Measurements from ENCODE around the gene SGTA.

The SGTA gene

DNA sequence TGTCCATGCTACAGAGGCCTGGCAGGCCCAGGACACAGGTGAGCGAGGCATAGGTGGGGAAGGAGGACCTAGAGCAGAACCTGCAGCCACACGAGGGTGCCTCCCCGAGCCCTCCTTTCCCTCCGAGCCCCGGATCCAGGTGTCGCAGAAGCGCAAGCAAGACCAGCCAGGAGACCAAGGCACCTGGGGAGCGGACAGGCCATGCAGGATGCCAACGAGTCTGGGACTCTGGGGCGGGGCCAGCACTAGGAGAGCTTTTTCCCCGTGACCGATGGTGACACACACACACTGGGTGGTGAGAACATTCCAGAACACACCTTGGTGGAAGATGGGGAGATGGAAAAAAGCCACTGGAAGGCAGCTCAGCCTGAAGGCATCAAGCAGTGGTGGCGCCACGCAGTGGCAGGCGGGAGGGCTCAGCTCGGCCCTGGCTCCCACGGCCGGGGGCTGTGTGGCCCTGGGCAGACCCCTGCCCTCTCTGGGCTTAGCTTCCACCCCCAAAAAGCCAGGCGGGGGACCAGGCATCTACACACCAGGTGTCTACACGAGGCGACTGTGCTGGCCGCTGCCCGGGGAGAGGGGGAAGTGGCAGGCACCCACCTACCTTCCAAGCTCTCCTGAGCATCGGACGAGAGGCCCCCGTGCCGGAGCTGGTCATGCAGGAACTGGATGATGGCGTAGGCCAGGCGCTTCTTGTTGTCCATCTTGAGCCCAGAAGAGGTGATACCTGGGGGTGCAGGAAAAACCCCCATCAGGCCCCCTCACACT lies 14.5 kb downstream of the SGTA start:
- no peak for DNase-seq

DNA sequence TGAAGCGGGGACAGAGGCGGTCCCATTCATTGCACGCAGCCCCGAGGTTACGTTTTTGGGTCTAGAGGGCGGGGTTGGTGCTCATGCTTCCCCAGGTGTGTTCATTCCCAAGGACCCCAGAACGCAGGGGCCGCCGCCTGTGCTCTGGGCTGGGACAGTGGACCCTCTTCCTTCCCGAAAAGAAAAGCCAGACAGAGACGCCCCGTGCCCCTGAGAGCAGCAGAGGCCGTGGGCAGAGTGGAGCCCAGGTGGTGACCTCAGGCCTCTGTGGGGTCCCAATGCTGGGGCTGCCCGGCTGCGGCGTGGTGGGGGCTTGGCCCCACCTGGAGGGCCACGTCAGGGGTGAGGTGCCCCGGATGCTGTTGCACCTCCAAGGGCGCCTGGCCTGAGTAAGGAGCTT lies 15.4 kb downstream of the SGTA start:
- DNase-seq: no peak

DNA sequence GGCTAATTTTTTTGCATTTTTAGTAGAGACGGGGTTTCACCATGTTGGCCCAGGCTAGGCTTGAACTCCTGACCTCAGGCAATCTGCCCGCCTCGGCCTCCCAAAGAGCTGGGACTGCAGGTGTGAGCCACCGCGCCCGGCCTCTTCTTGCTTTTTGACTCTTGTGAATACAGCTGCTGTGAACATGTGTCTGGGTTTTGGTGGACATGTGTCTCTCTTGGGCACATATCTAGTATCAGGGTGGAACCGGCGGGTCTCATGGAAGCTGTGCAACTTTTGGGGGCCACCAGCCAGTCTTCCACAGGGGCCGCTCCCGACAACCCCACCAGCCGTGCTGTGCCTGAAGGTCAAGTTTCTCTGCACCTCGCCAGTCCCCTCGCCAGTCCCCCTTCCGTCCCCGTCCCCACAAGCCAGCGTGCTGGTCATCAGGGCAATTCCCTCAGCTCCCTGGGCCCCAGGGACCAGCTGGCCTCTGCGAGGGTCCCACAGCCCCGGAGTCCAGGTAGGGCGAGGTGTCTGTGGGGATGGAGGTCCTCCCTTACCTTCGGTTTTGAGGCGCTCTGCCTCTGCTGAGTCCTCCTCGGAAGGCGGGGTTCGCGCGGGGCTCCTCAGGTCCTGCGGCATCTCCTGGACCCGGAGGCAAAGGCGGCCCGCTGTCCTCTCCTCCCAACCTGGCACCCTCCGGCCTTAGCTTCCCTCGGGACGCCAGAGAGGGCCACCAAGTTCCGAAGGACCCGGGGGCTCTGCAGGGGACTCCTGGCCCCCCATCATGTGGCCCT lies 16.3 kb downstream of the SGTA start:
- no peak for DNase-seq

- DNase-seq: no peak
Measured at GRCh38 chr19:2765376-2765775, 17.7 kb downstream of the SGTA start.

- DNase-seq: no peak
Measured at GRCh38 chr19:2764945-2765344, 18.1 kb downstream of the SGTA start.

GRCh38 chr19:2763687-2764086 lies 19.4 kb downstream of the SGTA start:
- no peak for DNase-seq

GRCh38 chr19:2762783-2763496 lies 20.1 kb downstream of the SGTA start:
- no peak for DNase-seq

DNA sequence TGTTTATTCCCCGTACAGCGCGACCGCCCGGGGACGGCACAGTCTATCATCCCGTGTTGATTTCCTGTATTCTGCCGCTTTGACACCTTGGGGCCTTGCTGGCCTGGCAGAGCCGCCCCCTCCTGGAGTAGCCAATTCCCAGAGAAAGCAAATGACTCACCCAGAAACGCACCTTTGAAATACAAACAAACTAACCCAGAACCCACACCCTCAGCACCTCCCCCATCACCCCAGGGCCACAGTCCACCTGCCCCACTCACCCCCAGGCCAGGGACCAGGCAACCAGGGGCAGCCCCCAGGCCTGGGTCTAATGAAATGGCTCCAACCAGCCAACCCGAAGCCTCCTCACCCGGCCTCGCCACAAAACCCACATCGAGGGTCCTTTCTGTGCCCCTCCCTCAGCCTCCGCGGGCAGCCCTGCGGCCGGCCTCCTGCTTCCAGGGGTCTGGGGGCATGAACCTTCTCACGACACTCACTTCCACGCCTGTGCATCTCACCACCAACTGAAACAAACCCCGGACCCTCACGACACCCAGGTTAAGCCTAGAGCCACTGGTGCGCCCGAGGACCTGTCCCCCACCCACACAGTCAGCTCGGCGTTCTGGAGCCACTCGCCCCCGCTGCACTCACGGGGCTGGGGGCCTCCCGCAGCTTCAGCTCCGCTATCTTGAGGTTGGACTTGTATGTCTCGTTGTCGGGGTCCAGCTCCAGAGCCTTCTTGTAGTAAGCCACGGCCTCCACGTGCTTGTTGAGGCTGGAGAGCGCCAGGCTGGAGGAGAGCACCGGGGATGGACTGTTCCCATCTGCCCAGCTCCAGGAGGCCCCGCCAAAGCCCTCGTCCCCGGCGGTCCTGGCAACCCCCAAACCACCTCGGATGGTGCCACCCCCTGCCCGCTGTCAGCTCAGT lies 20.9 kb downstream of the SGTA start:
- no peak for DNase-seq

GRCh38 chr19:2761309-2761677 lies 21.8 kb downstream of the SGTA start:
- no peak for DNase-seq

- no peak for DNase-seq
Measured at GRCh38 chr19:2759965-2760364, 23.1 kb downstream of the SGTA start.

DNA sequence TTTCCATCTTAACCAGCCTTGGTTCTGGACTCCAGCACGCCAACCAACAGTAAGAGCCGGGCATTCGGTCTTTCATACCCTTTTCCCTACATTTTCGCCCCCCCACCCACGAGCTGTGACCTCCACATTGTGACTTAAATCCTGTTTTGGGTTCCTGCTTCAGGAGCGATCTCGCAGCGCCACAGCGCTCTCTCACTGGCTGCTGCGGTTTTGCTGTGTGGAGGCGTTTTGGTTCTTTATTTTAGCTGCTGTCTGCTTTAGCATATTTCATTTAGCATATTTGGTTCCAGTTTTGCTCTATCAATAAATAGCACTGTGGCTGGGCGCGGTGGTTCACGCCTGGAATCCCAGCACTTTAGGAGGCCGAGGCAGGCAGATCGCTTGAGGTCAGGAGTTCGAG lies 23.7 kb downstream of the SGTA start:
- DNase-seq: no peak

DNA sequence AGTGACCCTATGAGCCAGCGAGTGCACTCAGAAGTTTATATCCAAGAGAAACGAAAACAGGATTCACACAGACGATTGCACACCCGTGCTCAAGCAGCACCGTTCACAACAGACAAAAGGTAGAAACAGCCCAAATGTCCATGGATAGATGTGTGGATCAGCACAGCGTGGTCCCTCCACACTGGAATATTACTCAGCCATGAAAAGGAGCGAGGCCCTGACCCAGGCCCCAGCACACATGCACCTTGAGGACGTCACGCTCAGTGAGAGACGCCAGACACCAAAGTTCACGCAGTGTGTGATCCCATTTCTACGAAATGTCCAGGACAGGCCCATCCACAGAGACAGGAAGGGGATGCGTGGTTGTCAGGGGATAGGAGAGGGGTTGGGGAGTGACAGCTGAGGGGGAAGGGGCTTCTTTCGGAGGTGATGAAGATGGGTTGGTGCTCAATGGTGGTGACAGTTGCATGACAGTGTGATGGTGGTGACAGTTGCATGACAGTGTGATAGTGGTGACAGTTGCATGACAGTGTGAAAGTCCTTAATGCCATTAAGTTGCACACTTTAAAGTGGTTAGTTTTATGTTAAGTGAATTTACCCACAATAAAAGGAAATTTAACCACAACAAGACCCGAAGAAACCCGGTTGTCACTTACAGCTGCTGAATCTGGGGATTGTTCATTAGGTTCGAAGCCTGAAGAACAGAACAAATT lies 24.3 kb downstream of the SGTA start:
- DNase-seq: no peak

- DNase-seq: no peak
Measured at GRCh38 chr19:2756921-2757881, 25.9 kb downstream of the SGTA start.

DNA sequence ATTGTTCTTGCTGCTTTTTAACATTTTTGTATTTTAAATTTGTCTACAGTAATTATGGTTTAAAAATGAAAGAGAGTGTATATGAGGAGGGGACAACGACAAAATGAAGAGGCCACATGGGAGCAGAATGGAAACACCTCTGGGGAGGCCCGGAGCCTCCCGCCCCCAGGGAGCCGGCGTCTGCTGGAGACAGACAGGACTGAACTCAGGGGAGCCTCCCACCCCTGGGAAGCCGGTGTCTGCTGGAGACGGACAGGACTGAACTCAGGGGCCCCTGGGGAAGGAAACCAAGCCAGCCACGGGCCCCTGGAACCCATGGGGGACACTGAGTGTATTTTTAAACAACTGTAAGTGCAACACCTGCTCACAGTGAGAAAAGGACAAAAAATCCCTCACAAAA lies 26.6 kb downstream of the SGTA start:
- DNase-seq: no peak

- DNase-seq: no peak
Measured at GRCh38 chr19:2755811-2756210, 27.3 kb downstream of the SGTA start.

DNA sequence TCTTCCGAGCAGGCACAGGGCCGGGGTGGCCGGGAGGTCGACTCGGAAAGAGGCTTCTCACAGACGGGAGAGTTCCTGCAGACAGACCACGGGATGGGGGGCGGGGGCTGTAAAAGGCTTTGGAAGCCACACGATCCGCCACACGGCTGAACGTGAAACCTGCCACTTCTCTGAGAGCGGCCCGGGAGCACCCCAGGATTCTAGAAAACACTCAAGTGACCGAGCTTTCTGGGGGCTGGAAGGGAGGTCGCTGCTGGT lies 27.7 kb downstream of the SGTA start:
- no peak for DNase-seq

GRCh38 chr19:2754659-2755447 lies 28.2 kb downstream of the SGTA start:
- DNase-seq: no peak

GRCh38 chr19:2751438-2751830 lies 31.6 kb downstream of the SGTA start:
- DNase-seq: no peak

- DNase-seq: no peak
Measured at GRCh38 chr19:2750808-2751437, 32.1 kb downstream of the SGTA start.

DNA sequence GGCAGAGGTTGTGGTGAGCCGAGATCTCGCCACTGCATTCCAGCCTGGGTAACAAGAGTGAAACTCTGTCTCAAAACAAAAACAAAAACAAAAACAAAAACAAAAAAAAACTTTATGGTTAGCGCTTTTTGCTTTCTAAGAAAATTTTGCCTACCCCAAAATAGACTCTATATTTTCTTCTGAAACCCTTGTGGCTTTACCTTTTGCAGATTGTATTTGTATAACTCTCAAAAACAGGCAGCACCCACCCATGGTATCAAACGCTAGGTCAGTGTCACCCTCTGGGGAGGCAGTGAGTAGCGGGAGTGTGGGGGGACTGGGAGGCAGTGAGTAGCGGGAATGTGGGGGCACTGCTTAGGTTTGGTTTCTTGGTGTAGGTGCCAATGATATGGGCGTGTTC lies 35.7 kb downstream of the SGTA start:
- no peak for DNase-seq

All from amniotic stem cell (primary cell).